ENCODE results near the gene SPRYD3. TPM values are rescaled to one million over a fixed set of nuclear protein-coding genes. Genes with fewer than 3 reads are reported as not detected.

Gene SPRYD3
- total RNA-seq, 1 experiment from 2014 or later = 18.5 TPM

- no peaks in the 10 kb centered on the region for H3K9me3 ChIP-seq (ENCODE audit: low read length)
- H3K27me3 ChIP-seq (ENCODE audit: low read length) = no peaks in the 10 kb centered on the region
- no peak overlapping the region for H3K27ac ChIP-seq (ENCODE audit: low read length)
- H3K79me2 ChIP-seq (ENCODE audit: low read length) = no peaks in the 10 kb centered on the region
- no peak overlapping the region for H2AFZ ChIP-seq (ENCODE audit: low read length)
- DNase-seq = no peak
- intact Hi-C loops (cut with micrococcal nuclease) = no loop called here
- no peak overlapping the region for H3K4me3 ChIP-seq (ENCODE audit: low read length)
- H3K9me2 ChIP-seq (replicated peaks; ENCODE audit: low read length) = no peaks in the 10 kb centered on the region
- no TSS peak for BruUV-seq (replicated peaks)
- H3K4me2 ChIP-seq (ENCODE audit: low read length) = no peak overlapping the region
- no peak overlapping the region for H3K9ac ChIP-seq (ENCODE audit: low read length)
- ATAC-seq = no peak
- no peaks in the 10 kb centered on the region for H3K4me1 ChIP-seq (ENCODE audit: insufficient read depth, low read length)
- CTCF ChIA-PET = interaction anchor here (0.5 kb wide), 1 partner anchor 140 kb away, joined by 3 read pairs; no protein-coding TSS in a partner anchor
- TF ChIP-seq EZH2phosphoT487 (IDR thresholded peaks at IDR 0.05; ENCODE audit: borderline replicate concordance, low read length) (no peak), CTCF (conservative IDR thresholded peaks at IDR 0.05; ENCODE audit: low read depth, low read length) (no peak), EZH2 (IDR thresholded peaks at IDR 0.05; ENCODE audit: low read length, unreplicated experiment) (no peak)
- POLR2A ChIA-PET (ENCODE audit: unreplicated experiment) = no interaction called here
- H3K36me3 ChIP-seq (ENCODE audit: low read depth, low read length) = no peaks in the 10 kb centered on the region
- H4K20me1 ChIP-seq (ENCODE audit: low read length) = no peaks in the 10 kb centered on the region
- H3F3A ChIP-seq (ENCODE audit: low read length, unreplicated experiment) = no peaks in the 10 kb centered on the region
Measured at GRCh38 chr12:53120685-53121525, 41.7 kb upstream of the SPRYD3 start.

- no peak overlapping the region for H3K4me3 ChIP-seq (ENCODE audit: low read length)
- no peak overlapping the region for H3K4me2 ChIP-seq (ENCODE audit: low read length)
- no peaks in the 10 kb centered on the region for H3K27me3 ChIP-seq (ENCODE audit: low read length)
- ChIA-PET CTCF (no interaction called here), POLR2A (ENCODE audit: unreplicated experiment) (no interaction called here)
- no peak overlapping the region for H3K9ac ChIP-seq (ENCODE audit: low read length)
- no peak overlapping the region for H2AFZ ChIP-seq (ENCODE audit: low read length)
- ATAC-seq (no peak), DNase-seq (no peak)
- no peaks in the 10 kb centered on the region for H3K9me3 ChIP-seq (ENCODE audit: low read length)
- no TSS peak for BruUV-seq (replicated peaks)
- H3K36me3 ChIP-seq (ENCODE audit: low read depth, low read length) = no peaks in the 10 kb centered on the region
- no peak for TF ChIP-seq CTCF (conservative IDR thresholded peaks at IDR 0.05; ENCODE audit: low read depth, low read length)
- no peak for TF ChIP-seq EZH2 (IDR thresholded peaks at IDR 0.05; ENCODE audit: low read length, unreplicated experiment)
- TF ChIP-seq EZH2phosphoT487 (IDR thresholded peaks at IDR 0.05; ENCODE audit: borderline replicate concordance, low read length) = no peak
- no peaks in the 10 kb centered on the region for H3K79me2 ChIP-seq (ENCODE audit: low read length)
- H3F3A ChIP-seq (ENCODE audit: low read length, unreplicated experiment) = no peaks in the 10 kb centered on the region
- intact Hi-C loops (cut with micrococcal nuclease) = no loop called here
- H3K9me2 ChIP-seq (replicated peaks; ENCODE audit: low read length) = no peaks in the 10 kb centered on the region
- no peak overlapping the region for H3K27ac ChIP-seq (ENCODE audit: low read length)
- H3K4me1 ChIP-seq (ENCODE audit: insufficient read depth, low read length) = no peaks in the 10 kb centered on the region
- no peaks in the 10 kb centered on the region for H4K20me1 ChIP-seq (ENCODE audit: low read length)
Measured at GRCh38 chr12:53118751-53119300, 39.6 kb upstream of the SPRYD3 start.

All from PC-3 (cell line).